ENCODE data around the gene CNOT2. TPM values are rescaled to one million over a fixed set of nuclear protein-coding genes. Genes with fewer than 3 reads are reported as not detected.

CNOT2 gene
- total RNA-seq, 2 experiments from 2014 or later: 67.9 to 69.0 TPM

DNA sequence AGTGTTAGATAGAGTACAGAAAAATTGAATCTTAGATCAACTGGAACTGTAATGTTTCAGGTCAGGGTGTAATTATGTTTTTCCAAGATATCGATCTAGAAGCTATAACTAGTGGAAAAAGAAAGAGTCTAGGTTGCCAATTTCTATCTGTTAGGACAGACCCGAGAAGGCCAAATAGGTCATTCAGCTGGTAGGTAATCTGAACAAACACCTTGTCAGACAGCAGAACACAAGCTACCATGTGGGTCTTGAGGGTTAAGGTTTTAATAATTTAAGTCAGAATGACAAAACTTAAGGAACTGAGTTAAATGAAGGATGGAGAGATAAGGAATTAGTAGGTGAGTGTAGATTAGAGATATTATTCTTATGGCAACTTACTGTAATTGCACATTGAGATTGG lies 78.0 kb downstream of the CNOT2 start:
- Mint-ChIP-seq H3K9me3 (no peaks in the 10 kb centered on the region), H3K27ac (no peak overlapping the region), H3K4me3 (no peak overlapping the region), H3K4me1 (ENCODE audit: low read depth) (peaks cover 17% of the 10 kb centered on the region), H3K36me3 (ENCODE audit: low read depth) (peaks cover 25% of the 10 kb centered on the region), H3K27me3 (no peaks in the 10 kb centered on the region)
- intact Hi-C loops (cut with micrococcal nuclease): no loop called here
- no peak for ATAC-seq
- ChIA-PET CTCF (no interaction called here), POLR2A (no interaction called here)
- TF ChIP-seq, protein P1, sequence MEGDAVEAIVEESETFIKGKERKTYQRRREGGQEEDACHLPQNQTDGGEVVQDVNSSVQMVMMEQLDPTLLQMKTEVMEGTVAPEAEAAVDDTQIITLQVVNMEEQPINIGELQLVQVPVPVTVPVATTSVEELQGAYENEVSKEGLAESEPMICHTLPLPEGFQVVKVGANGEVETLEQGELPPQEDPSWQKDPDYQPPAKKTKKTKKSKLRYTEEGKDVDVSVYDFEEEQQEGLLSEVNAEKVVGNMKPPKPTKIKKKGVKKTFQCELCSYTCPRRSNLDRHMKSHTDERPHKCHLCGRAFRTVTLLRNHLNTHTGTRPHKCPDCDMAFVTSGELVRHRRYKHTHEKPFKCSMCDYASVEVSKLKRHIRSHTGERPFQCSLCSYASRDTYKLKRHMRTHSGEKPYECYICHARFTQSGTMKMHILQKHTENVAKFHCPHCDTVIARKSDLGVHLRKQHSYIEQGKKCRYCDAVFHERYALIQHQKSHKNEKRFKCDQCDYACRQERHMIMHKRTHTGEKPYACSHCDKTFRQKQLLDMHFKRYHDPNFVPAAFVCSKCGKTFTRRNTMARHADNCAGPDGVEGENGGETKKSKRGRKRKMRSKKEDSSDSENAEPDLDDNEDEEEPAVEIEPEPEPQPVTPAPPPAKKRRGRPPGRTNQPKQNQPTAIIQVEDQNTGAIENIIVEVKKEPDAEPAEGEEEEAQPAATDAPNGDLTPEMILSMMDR (IDR thresholded peaks at IDR 0.05): no peak
- DNase-seq: no peak

DNA sequence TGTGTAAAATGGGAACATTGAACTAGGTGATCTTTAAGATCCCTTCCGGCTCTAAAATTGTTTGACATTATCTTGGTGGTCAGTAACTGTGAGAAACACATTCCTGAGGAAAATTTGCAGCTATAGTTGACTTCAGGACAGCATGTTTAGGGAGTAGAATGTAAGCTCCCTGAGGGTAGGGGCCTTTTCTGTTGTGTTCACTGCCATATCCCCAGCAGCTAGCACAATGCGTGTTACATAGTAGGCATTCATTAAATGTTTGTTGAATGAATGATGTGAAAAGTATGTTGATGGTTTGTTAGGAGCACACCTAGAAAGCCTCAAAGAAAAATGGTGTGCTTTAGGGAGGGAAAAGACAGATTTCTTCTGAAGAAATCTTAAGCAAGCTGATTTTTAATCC lies 84.3 kb downstream of the CNOT2 start:
- DNase-seq (no peak), ATAC-seq (no peak)
- ChIA-PET POLR2A (interaction anchor here (0.9 kb wide), 1 partner anchor 84 kb away, joined by 3 read pairs; no protein-coding TSS in a partner anchor), CTCF (interaction anchor here (1.1 kb wide), 1 partner anchor 19 kb away, joined by 3 read pairs; no protein-coding TSS in a partner anchor)
- H3K9me3 Mint-ChIP-seq: no peaks in the 10 kb centered on the region
- H3K27ac Mint-ChIP-seq: no peak overlapping the region
- TF ChIP-seq, protein P1 (IDR thresholded peaks at IDR 0.05): no peak
- H3K27me3 Mint-ChIP-seq: no peaks in the 10 kb centered on the region
- peaks cover 44% of the 10 kb centered on the region for H3K36me3 Mint-ChIP-seq (ENCODE audit: low read depth)
- H3K4me3 Mint-ChIP-seq: no peak overlapping the region
- intact Hi-C loops (cut with micrococcal nuclease): no loop called here
- peaks cover 23% of the 10 kb centered on the region for H3K4me1 Mint-ChIP-seq (ENCODE audit: low read depth)

DNA sequence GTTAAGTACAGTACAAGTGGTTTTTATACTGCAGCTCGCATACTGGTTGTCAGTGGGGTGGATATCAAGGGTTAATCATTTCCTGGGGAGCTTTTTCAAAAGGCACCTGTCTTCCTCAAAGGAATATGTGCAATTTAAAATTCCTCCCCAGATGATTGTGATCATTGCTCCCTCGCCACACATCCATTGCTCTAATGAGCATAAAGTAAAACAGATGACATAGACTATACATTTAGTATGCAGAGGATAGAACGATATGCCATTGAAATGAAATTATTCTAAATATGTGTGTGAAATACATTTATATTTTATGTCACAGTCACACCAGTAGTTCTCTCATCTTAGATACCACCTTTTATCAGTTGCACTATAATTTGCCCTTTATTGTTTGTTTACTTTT lies 86.5 kb downstream of the CNOT2 start:
- no peaks in the 10 kb centered on the region for H3K27me3 Mint-ChIP-seq
- TF ChIP-seq, protein P1 (IDR thresholded peaks at IDR 0.05): no peak
- intact Hi-C loops (cut with micrococcal nuclease): no loop called here
- H3K4me3 Mint-ChIP-seq: no peak overlapping the region
- ChIA-PET CTCF (no interaction called here), POLR2A (interaction anchor here (0.7 kb wide), 1 partner anchor 130 kb away, joined by 3 read pairs; no protein-coding TSS in a partner anchor)
- peaks cover 23% of the 10 kb centered on the region for H3K4me1 Mint-ChIP-seq (ENCODE audit: low read depth)
- no peak for ATAC-seq
- H3K9me3 Mint-ChIP-seq: no peaks in the 10 kb centered on the region
- H3K27ac Mint-ChIP-seq: no peak overlapping the region
- no peak for DNase-seq
- peaks cover 36% of the 10 kb centered on the region for H3K36me3 Mint-ChIP-seq (ENCODE audit: low read depth)

DNA sequence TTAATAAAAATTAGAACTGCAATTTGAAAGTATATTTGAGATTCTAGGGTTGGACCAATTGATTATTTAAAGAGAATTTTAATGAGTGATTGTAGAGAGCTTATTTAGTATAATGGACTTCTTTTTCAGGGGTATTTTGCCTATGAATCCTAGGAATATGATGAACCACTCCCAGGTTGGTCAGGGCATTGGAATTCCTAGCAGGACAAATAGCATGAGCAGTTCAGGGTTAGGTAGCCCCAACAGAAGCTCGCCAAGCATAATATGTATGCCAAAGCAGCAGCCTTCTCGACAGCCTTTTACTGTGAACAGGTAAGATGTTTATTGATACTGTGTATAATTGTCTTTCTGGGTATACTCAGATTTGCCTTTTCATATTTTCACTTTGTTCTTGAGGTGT lies 86.9 kb downstream of the CNOT2 start:
- H3K9me3 Mint-ChIP-seq: no peaks in the 10 kb centered on the region
- peaks cover 38% of the 10 kb centered on the region for H3K36me3 Mint-ChIP-seq (ENCODE audit: low read depth)
- ATAC-seq (no peak), DNase-seq (no peak)
- intact Hi-C loops (cut with micrococcal nuclease): no loop called here
- peaks cover 23% of the 10 kb centered on the region for H3K4me1 Mint-ChIP-seq (ENCODE audit: low read depth)
- H3K27me3 Mint-ChIP-seq: no peaks in the 10 kb centered on the region
- H3K27ac Mint-ChIP-seq: no peak overlapping the region
- ChIA-PET CTCF (no interaction called here), POLR2A (interaction anchor here (0.7 kb wide), 1 partner anchor 130 kb away, joined by 3 read pairs; no protein-coding TSS in a partner anchor)
- no peak overlapping the region for H3K4me3 Mint-ChIP-seq
- TF ChIP-seq, protein P1 (IDR thresholded peaks at IDR 0.05): no peak

DNA sequence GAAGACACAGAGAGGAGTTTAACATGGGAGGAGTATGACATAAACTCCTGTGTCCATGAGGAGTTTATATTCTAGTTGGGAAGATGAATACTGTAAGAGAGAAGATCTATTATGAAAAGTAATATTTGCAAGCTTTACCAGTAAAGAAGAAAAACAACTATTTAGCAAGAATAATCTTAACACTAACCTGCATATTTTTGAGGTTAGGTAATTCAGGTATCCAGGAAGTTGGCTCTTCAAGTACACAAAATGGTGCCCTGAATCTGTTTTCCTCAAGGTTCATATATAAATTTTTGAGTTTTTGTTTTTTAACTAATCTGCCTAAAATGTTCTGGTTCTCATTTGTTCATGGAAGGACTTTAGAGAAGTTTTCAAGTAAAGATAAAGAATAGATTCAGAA lies 89.0 kb downstream of the CNOT2 start:
- ATAC-seq: no peak
- DNase-seq: no peak
- Mint-ChIP-seq H3K4me3 (no peak overlapping the region), H3K27me3 (no peaks in the 10 kb centered on the region), H3K9me3 (no peaks in the 10 kb centered on the region), H3K4me1 (ENCODE audit: low read depth) (peaks cover 18% of the 10 kb centered on the region), H3K27ac (no peak overlapping the region), H3K36me3 (ENCODE audit: low read depth) (peaks cover 30% of the 10 kb centered on the region)
- POLR2A ChIA-PET: no interaction called here
- CTCF ChIA-PET: no interaction called here
- TF ChIP-seq, protein P1 (IDR thresholded peaks at IDR 0.05): no peak
- intact Hi-C loops (cut with micrococcal nuclease): no loop called here

Measured in activated CD8-positive, alpha-beta T cell treated with anti-CD3 and anti-CD28 coated beads for 36 hours (primary cell).